ENCODE results near the gene ARF3.
A peak's percentile ranks its signal among the peaks of the same experiment; 100 is the strongest.

Gene ARF3

GRCh38 chr12:48957141-48958048, at the start of gene ARF3:
ARF3 (minus strand) TSS chr12:48957487; CDS start chr12:48941095, 16,392 bp downstream.
- DNase-seq = peak; percentile 90 to 95

- DNase-seq = no peak
Measured at GRCh38 chr12:49000346-49000745, 43.1 kb upstream of the ARF3 start.

DNA sequence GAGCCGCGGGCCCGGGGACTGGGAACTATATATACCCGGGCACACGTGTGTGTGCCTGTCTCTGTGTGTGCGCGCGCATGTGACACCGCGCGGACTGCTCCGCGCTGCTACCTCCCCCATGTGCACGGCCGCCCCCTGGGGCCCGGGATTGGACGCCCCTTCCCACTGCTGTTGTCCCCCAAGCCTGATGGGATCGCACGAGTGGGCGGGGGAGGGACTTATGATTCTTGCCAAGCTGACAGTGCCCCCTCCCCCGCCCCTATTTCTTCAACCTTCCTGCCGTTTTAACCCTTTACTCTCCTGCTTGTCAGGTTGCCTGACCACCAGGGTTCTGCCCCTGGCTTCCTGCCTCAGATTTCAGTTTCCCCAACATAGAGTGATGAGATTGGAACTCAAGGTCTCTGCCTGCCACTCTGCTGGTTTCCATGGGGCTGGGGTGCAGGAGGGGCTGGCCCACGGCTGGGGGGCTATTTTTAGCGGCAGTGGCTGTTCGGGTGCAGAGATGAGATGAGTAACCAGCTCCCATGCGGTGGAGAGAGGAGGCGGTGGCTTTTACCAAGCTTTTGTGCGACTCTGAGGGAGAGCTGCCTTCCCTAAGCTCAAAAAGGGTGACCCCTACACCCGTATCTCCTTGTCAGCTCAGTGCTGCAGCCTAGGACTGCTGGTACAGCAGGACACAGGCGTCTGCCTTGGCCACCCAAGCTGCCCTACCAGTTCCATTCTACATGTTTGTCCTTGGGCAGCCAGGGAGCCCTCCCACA, 42.3 kb upstream of the ARF3 start, which contains the start of gene DDN:
Gene DDN, minus strand, starts transcription at position 5 of the 761 bp plus-strand sequence. CDS start 88 bp downstream, outside the sequence.
- DNase-seq = peak; percentile 78 to 80

- DNase-seq = peak in 1 of 2 experiments; percentile 11
Measured at GRCh38 chr12:48998497-48999353, 41.4 kb upstream of the ARF3 start.

DNA sequence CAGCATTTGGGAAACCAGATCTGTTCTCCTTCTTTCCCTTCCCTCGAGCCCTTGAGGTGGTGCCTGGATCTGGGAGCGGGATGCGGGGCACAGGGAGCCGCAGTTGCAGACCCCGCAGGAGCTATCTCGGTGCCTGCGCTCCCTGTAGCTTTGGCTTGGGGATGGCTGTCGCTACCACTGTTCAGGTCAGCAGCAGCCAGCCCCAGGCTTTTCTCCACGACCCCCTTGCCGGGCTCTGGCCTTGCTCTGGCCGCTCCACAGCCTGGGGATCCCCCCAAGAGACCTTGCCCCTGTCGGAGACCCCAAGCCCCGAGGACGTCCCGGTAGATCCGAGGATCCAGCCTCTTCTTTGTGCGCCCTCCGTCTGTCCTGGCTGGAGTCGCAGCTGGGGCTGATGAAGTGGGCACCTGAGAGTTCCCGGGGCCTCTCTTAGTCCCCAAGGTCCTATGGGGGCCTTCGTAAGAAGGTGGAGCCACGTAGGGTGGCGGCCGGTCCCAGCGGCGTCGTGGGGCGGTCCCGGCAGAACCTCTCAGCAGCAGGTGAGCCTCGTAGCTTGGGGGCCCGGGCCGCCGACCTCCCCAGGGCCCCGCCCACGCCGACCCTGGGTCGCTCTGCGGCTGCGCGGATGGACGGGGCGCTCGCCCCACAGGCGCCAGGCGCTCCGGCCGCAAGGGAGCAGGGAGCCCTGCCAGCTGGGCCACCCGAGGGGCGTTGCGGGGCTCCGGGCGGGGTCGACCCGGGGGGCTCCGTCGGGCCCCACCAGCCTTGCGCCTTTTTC, 40.6 kb upstream of the ARF3 start:
- DNase-seq = no peak

DNA sequence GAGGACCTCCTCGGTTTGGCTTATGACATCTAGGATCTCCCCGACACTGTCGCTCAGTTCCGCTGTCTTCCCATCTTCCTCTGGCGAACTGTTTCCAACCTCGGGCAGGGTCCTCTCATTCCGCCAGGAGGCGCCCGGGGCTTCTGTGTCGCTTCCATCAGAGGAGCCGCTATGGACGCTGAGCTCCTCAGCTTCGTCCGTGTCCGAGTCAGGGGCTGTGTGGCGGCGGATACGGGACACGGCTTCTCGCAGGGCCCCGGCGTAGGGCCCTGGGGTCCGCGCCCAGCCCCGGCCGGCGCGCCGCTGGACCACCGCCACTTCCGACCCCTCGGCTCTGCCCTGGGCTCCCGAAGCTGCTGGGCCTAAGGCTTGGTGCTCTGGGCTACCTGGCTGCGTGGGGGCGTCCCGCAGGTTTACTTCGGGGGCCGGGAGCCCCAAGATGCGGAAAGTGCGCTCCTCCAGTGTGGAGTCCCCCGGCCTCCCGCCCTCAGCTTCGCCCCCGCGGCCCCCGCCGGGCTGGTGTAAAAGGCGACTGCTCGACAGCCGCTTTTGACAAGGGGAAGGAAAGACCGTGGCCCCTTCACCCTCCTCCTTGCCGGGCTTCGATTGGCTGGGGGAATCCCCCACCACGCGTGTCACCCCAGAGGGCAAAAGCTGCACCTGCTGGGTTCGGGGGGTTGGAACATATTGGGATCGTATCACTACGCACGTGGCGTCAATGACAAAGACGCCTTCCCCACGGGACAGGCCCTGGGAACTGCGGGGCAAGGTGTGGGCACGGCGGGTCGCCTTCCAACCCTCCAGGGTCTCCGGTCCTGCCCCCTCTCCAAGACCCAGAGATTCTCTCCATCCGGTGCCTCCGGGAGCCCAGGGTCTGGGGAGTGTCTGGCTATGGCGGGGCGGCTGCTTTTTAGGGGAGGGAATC, 39.8 kb upstream of the ARF3 start:
- DNase-seq = peak; percentile 82 to 84

- DNase-seq = peak; percentile 70 to 71
Measured at GRCh38 chr12:48995086-48995879, 38.0 kb upstream of the ARF3 start.

- DNase-seq = no peak
Measured at GRCh38 chr12:48994224-48995085, 37.2 kb upstream of the ARF3 start.

DNA sequence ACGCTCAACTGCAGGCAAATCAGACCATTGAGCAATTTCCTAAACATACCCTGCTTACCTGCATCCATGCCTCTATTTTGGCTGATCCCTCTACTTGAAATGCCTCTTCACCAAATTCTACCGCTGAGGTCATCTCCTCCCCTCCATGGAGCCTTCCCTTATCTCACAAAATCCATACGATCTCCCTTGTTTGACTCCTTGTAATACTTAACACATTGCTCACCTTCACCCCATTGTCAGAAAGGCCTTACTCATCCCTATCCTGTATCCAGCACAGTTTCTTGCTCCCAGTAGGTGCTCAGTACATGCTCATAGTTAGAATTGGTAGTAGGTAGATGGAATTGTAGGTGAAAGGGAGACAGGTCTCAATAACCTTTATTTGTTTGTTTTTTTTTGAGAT, 36.5 kb upstream of the ARF3 start:
- DNase-seq = no peak

DNA sequence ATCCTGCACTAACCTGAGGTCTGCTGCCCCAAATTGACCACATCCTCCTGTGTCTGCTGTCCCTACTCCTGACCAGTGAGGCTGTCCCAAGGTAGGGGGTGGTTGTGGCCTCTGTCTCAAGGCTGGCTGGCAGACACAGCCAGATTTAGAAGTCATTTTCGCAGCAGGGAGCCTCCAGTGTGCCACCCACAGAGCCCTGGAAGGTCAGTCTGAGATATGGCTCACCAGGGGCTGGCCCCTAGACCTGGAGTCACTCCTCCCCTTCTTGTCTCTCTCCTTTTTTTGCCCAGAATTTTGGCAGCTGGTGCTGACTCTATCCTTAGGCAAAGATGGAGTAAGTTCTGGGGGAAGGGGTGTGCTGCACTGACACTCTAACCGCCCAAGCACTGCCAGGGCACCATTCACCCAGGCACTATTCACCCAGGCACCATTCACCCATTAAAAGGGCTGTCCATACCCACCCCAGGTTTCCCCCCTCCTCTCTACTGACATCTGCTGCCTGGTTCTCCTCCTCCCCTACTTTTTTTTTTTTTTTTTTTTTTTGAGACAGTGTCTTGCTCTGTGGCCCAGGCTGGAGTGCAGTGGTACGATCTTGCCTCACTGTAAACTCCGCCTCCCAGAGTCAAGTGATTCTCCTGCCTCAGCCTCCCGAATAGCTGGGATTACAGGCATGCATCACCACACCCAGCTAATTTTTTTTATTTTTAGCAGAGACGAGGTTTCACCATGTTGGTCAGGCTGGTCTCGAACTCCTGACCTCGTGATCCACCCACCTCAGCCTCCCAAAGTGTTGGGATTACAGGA, 34.2 kb upstream of the ARF3 start:
- no peak for DNase-seq

- no peak for DNase-seq
Measured at GRCh38 chr12:48990552-48990951, 33.3 kb upstream of the ARF3 start.

GRCh38 chr12:48988030-48988649, 30.9 kb upstream of the ARF3 start:
- DNase-seq = peak; percentile 60 to 64

DNA sequence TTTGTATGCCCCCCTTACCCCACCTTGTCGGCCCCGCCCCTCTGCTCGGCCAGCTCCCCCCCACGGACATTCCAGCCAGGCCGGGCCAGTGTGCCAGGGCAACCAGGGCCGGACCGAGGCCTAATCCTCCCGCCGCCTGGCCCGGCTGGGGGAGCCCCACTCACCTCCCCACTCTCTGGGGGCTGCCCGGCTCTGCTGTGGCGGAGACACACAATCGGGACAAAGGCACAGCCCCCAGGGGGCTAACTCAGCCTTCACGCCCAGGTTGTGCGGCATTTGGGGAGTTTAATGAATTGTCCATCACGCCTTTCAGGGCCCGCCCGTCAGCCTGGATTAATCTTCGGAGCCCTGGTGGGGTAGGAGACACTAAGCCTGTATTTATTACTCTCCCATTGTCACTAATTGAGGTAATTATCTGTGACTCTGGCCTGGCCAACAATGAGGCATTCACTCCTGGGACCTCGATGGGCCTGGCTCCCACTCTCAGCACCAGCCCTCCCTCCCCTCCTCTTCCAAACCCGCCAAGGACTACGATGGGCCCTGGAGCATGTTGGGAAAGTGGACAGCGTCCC, 29.5 kb upstream of the ARF3 start:
- DNase-seq = no peak

DNA sequence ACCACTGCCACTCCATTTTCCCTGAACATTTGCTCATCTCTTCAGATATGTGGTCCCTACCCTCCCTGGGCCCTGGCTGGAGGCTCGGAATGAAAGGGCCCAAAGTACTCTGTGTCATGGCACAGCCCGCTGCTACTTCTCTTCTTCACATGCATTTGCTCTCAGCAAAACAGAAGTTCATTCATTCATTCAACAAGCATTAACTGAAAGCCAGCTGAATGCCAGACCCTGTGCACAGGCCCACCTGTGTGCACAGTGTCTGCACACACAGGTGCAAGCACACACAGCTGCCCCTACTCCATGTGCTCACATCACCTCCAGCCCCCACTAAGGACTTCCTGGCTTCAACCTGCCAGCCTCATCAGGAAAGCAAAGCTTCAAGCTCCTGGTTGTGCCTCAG, 28.6 kb upstream of the ARF3 start:
- no peak for DNase-seq

- no peak for DNase-seq
Measured at GRCh38 chr12:48985475-48985897, 28.2 kb upstream of the ARF3 start.

GRCh38 chr12:48982397-48983080, 25.3 kb upstream of the ARF3 start:
- no peak for DNase-seq

GRCh38 chr12:48981757-48982157, 24.5 kb upstream of the ARF3 start:
- no peak for DNase-seq
